ENCODE data around the gene RIBC2.
A peak's percentile ranks its signal among the peaks of the same experiment; 100 is the strongest.
"Not testable (repeated sequence)": the region's sequence is repeated elsewhere in the genome, so short reads cannot be mapped to it uniquely, and the experiment has no call there.

Gene RIBC2, protein sequence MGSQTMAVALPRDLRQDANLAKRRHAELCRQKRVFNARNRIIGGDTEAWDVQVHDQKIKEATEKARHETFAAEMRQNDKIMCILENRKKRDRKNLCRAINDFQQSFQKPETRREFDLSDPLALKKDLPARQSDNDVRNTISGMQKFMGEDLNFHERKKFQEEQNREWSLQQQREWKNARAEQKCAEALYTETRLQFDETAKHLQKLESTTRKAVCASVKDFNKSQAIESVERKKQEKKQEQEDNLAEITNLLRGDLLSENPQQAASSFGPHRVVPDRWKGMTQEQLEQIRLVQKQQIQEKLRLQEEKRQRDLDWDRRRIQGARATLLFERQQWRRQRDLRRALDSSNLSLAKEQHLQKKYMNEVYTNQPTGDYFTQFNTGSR

DNA sequence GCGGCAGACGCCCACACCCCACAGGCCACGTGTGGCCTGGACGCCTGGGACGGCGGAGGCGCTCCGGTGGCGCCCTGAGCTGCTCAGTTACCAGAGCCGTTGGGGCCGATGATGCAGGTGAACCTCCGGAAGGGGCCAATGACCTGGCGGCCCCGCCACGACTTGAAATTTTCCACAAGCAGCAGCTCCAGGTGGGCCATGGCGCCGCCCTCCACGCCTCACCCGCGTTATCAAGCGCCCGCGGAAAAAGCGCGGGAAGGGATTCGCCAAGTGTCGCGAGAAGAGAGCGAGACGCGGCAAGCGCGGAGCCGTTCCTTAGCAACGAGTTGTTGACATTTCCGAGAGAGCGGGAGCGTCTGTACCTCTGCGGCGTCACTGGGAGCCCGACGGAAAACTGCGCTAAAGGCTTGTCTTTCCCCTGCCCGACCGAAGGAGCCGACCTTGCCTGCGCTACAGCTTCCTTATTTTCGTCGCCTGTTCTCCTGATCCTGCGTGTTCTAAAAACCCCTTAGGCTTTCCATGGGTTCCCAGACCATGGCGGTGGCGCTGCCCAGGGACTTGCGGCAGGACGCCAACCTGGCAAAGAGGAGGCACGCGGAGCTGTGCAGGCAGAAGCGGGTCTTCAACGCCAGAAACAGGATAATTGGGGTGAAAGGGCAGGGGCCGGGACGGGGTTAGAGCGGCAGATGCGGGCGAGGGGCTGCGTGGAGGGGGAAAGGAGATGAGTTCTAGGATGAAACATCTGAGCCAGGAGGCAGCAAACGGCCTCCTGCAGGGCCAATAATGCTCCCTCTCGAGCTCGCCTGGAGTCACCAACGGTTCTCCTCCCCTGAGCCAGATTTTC, at the start of gene RIBC2, which contains the start of gene SMC1B:
Gene RIBC2 (plus strand): TSS at position 326 of the 844 bp plus-strand sequence. CDS start 194 bp downstream, at position 520.
Gene SMC1B (minus strand): TSS at position 232 of the 844 bp plus-strand sequence. CDS start 32 bp downstream, at position 200.
- peak; percentile 50 for DNase-seq (ENCODE audit: low read depth, low spot score)

DNA sequence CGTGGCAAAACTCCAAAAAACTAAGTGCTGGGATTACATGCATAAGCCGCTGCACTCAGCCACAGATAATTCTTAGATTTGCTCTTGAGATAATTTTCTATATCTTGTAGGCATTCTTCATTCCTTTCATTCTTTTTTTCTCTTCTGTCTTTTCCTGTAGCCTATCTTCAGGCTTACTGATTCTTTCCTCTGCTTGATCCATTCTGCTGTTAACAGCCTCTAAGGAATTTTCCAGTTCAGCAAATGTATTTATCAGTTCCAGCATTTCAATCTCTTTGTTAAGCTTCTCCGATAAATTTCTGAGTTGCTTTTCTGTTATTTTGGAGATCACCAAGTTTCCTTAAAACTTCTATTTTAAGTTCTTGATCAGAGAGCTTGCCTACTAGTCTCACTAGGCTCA, 46.8 kb upstream of the RIBC2 start:
- DNase-seq (ENCODE audit: low read depth, low spot score): no peak

DNA sequence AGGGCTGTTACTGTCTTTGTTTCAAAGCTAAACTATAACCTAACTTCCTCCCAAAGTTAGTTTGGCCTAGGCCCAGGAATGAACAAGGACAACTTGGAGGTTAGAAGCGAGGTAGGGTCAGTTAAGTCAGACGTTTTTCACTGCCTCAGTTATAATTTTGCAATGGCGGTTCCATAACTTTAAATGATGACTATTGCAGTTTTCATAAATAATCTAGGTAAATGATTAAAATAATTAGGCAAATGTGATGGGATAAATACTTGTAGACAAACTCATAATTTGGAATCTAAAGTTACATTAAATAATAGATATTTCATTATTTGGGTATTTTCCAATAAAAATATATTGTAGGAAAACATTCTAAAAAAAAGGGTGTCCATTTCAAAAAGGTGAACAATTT, 39.9 kb upstream of the RIBC2 start:
- DNase-seq (ENCODE audit: low read depth, low spot score): not testable (repeated sequence)

DNA sequence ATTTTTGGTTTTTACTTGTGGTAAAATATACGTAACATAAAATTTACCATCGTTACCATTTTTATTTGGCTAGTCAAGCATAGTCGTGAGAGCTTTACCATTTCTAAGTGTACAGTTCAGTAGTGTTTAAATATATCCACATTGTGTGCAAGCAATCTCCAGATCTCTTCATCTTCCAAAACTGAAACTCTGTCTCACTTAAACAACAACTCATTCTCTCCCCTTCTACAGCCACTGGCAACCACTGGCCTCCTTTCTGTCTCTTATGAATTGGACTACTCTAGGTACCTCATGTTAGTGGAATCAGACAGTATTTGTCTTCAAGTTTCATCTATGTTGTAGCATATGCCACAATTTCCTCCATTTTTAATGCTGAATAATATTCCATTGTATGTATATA, 37.5 kb upstream of the RIBC2 start:
- DNase-seq (ENCODE audit: low read depth, low spot score): no peak

DNA sequence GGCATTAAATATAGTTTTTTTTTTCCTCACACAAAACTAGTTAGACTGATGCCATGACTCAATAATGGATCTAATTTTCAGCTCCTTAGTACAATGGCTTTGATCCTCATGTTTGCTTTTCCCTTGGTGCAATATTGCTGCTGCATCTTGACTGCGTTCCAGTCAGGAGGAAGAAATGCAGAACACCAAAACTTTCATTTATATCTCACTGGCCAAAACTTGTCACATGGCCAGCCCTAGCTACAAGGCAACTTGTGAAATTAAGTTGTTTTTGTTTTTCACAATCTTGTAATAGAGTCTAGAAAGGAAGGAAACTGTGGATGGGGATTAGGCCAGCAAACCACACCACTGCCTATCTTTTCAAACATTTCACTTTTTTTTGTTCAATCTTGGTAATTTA, 36.8 kb upstream of the RIBC2 start:
- DNase-seq (ENCODE audit: low read depth, low spot score): no peak

DNA sequence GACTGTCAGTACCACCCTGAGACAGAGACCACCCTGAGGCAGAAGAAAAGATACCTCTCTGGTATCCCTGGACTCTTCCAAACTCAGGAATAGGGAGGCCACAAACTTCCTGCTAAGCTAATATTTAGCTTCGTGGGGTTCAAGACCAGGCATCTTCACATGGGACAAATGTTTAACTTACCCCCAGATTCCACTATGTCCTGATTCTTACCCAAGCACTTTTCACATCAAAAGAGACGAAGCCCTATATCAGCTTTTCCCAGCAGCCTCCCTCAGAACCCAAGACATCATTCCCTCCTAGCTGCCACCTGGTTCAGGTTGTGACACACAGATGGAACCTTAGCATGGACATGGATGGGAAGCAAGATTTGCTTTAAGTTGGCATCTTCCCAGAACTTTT, 32.1 kb upstream of the RIBC2 start:
- DNase-seq (ENCODE audit: low read depth, low spot score): no peak

DNA sequence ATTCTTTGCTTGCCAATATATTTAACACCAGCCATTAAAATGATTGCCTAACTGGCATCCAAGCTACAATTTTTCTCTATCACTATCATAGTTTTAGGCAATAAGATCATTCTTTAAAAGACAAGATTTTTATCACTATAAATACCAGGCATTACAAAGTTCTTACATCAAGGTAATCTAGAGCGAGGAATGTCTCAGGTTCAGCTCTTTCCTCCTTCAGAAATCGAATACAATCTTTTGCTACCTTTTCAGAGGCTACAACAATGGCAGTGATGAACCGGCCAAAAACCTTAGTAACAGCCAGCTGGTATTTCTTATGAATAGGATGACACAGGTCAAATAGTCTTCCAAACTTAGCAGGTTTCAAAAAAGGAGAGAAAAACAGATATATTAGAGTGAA, 23.9 kb upstream of the RIBC2 start:
- no peak for DNase-seq (ENCODE audit: low read depth, low spot score)

DNA sequence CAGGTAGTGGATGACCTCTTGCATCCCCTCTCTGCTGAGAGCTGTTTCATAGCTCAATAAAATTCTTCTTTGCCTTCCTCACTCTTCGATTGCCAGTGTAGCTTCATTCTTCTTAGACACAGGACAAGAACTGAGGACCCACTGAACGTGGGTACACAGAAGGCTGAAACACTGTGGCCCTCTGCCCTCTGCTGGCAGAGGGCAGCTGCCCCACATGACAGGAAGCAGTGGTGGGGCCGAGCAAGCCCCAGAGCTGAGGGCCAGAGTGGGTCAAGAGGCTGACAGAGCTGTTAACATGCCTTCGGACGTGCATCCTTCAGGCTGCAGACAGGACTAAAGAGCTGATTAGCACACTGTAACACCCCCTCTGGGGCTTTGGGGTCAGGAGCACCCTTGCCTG, 15.7 kb upstream of the RIBC2 start:
- DNase-seq (ENCODE audit: low read depth, low spot score): no peak

DNA sequence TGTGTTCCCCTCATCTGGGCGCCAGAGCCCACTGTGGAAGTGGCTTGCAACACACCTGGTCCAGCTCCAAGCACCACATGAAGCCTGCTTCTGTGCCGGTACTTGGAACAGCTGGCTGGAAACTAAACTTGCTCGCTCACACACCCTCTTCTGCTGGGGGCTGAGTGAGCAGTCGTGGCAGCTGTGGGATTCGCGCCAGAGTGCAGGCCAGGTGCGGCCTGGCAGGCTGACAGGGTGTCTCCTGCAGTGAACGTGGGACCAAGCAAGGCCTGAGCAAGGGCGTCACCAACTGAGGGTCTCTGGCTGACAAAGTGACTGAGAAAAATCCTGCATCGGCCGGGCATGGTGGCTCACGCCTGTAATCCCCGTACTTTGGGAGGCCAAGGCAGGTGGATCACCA, 15.3 kb upstream of the RIBC2 start:
- no peak for DNase-seq (ENCODE audit: low read depth, low spot score)

DNA sequence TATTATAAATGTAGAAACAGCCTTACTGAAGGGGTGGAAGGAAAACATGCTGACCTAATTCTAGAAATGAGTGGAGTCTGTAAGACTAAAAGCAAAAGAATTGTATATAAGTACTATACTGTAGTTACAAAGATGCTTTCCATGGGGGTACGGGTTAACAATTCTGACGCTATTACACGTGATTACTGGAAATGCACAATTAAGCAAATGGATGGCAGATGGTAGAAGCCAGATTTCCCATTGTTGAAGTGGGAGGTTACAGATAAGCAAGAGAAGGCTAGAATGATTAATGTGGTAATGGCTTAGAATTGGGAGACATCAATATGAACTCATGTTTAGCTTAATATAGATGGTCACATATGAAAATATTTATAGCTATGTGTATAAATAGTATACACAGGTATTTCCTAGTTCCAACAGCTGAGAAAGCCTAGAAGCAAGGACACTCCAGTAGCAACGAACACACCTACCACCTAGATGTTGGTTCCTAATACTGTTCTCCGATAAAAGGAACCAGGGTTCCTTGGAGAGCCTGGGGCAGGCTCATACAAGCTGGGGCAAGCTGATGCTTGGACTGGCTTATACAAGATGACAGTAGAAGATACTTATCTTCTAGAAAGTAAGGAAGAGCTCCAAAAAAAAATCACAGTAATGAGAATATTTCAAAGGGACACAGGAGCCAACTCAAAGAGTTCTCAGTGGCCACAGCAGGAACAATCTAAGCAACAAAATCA, 13.6 kb upstream of the RIBC2 start:
- no peak for DNase-seq (ENCODE audit: low read depth, low spot score)

DNA sequence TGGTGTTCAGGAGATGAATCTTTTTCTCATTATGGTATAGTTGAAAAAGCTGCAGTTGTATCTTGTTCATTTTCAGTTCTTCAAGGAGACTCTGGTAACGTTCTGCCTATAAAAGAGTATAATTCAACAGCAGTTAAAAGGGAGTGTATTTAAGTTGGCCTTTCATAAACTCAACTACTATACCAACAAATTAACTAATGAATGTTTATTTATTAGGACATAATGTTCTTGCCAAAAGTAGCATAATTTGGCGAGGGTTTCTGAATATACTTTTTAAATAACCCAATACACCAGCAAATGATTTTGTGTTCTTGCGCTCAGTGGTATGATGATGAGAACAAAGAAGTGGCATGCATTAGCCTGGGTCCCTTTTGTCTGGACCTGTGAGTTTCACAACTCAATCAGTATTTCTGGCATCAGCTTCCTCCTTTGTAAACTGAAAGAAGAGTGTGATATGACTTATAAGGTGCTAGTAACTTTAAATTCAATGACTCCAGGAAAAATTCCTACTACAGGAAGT, 11.0 kb upstream of the RIBC2 start:
- no peak for DNase-seq (ENCODE audit: low read depth, low spot score)

DNA sequence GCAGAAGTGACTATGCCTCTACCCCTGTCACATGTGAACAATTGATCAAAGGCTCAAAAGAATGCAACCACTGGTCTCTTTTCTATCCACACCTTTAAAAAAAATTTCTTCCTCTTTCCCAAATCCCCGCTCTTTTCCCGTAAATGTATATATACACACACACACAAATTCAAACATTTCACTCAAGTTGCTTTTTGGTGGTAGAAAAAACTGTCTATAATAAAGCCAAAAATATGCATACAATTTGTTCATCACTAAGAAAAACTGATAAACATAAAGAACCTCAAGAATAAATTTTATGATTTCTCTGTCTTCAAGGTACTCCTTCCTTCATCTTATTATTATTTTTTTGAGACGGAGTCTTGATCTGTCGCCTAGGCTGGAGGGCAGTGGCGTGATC, 5.7 kb upstream of the RIBC2 start:
- no peak for DNase-seq (ENCODE audit: low read depth, low spot score)

DNA sequence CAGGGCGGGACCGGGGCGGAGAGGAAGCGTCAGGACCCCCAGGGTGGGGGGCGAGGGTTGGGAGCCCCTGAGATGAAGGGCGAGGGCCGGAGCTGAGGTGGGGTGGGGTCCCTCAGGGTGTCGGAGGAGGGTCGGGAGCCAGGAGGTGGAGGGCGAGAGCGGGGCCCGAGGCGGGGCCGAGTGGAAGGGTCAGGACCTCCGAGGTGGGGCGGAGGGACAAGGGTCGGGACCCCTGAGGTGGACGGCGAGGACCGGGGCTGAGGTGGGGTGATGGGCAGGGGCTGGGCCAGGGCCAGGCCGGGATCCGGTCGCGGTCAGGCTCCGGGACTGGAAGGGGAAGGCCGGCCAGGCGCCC, 503 bp upstream of the RIBC2 start:
- no peak for DNase-seq (ENCODE audit: low read depth, low spot score)

DNA sequence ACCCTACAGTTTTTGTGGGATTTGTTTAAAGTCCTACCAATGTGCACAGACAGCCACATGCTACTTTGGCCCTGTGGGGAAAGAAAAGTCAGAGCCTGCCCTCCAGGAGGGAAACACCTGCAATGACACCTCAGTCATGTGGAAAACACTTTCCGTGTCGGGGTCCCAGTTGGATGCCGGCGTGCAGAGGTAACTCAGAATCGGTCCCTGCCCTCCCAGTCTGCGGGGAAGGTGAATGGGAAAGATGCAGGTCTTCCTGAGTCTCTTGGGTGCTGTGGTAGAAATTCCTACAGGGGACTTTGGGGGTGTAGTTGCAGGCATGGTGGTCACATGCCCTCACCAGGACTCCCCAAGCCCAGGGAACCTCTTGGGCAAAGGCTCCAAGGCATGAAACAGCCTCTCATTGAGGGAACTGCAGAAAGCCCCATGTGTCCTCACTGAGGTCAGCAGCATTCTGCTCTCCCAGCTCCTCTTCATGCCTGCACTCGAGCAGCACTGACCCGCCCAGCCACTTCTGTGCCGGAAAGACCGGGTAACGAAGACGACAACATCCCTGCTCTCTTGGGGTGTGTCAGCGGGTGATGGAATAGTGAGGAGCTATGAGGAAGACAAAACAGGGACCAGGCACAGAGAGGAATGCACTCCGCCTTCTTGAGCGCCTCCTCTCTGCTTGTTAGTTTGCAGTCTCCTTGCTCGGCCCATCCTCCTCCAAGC, 4.7 kb downstream of the RIBC2 start:
- DNase-seq (ENCODE audit: low read depth, low spot score): no peak

DNA sequence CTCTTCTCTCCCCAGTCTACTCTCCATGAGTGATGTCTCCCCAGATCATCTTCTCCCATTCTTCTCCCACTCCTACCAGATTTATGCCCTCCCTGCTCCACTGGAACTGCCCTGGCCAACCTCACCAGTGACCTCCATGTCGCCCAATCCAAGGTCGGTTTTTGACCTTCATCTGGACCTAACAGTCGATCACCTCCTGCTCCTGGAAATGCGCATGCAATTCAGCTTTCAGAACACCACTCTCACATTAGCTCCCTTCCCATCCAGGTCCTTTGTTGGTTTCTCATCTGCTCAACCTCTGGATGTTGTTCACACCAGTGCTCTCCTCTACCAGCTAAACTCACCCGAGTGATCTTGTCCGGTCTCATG, 5.3 kb downstream of the RIBC2 start:
- DNase-seq (ENCODE audit: low read depth, low spot score): no peak

DNA sequence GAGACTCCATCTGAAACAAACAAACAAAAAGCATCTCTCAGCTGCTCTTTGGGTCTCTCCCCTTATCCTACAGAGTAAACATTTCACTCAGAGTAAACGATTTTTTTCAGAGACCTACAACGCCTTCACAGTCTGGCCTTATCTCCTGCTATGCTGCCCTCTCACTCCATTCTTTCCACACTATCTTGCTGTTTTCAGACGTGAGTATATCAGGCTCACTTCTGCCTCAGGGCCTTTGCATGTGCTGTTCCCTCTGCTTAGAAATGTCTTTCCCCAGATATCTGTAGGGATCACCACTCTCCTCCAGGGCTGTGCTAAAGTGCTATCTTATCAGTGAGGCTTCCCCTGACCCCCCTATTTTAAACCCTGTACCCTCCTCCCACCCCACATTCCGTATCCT, 6.5 kb downstream of the RIBC2 start:
- no peak for DNase-seq (ENCODE audit: low read depth, low spot score)

DNA sequence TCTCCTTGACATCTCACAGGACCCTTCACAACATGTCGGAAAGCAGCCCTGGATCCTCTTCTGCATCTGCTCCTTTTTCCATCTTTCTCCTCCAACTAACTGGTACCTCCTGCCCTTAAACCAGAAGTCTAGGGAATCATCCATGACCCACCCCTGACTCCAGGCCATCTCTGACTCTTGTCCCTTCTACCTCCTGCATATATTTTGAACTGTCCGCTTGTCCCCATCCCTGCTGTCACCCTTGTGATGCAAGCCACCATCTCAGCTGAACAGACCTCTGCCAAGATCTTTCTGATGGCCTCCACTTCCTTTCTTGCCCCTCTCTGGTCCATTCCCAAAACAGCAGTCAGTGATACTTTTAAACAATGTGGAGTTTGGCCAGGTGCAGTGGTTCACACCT, 7.0 kb downstream of the RIBC2 start:
- no peak for DNase-seq (ENCODE audit: low read depth, low spot score)

DNA sequence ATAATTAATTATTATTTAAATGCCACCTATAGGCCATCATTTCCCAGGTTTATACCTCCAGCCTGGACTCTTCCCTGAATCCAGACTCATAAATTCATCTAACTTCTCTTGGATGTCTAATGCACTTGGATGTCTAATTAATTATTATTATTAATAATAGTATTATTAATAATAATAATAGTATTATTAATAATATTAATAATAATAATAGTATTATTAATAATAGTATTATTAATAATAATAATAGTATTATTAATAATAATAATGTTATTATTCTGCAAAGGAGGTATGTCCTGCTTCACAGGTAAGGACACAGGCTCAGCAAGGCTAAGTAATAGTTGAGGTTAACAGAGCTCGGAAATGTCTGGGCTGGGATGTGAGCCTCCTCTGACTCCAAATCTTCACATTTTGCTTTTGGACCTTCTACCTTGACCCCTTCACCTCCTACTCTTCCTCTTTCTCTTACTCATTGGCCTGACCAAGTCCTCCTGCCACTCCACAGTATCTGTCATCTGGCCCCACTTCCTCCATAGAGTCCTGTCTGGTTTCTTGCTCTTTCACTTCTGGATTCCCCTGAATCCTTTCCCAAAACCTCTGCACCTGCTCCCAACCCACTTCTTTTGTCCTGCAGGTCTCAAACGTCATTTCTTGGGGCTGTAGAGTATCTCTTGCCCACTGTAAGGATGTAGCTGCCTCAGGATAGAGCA, 8.0 kb downstream of the RIBC2 start:
- DNase-seq (ENCODE audit: low read depth, low spot score): no peak

DNA sequence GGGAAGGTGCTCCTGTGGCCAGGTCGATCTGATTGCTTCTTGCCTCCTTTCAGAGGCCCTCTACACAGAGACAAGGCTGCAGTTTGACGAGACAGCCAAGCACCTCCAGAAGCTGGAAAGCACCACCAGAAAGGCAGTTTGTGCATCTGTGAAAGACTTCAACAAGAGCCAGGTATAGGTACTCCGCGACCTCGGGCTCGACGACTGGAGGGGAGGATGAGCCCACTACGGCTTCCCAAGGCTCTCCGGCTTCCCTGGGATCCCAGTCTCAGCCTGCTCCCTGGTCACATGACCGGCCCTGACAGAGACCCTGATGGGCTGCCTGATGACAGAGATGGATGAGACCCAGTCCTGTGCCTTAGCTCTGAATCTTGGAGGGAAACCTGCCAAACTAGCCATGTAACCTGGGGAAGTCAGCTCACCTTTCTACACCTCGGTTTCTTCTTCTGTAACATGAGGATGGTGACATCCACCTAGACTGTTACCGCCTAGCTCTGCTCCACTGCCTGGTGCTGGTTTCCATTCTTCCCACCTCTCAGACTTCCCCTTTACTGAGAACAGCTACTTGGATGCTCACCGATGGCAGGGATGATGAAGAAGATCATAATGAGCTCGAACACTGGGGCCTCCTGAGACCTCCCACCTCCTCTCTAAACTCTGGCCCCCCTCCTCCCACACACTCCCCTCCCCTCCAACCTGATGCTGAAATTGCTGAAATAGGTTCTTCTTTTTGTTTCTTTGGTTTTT, 8.9 kb downstream of the RIBC2 start:
- DNase-seq (ENCODE audit: low read depth, low spot score): no peak

DNA sequence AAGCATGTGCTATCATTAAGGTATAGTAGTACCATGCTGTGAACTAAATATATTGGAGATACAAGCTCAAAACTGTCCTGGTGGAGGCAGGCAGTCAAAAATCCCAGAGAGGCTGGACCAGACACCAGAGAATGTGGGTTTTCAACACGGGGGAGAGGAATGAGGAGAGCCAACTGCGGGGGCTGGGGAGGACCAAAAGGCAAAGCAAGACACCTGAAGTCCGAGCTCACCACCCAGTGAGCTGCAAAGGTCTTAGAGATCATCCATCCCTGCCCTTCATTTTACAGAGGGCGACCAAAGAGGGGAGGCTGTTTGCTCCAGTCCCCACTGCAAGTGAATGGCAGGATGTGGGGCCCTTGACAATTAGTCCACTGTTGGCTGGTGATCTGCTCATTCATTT, 10.0 kb downstream of the RIBC2 start:
- no peak for DNase-seq (ENCODE audit: low read depth, low spot score)

Measured in smooth muscle cell of the brain vasculature (primary cell).